K562 (cell line): ENCODE data around the gene PCK2. TPM values are rescaled to one million over a fixed set of nuclear protein-coding genes. Genes with fewer than 3 reads are reported as not detected.

Experiments used
- C11orf30 ChIP-seq: fragments of 450-650 bp; IDR thresholded peaks from 2 replicates; pipeline ENCODE4 v1.6.1; 2016; ENCODE audit warnings: low read depth, mild to moderate bottlenecking
- DDX20 ChIP-seq: fragments of 450-650 bp; IDR thresholded peaks from 2 replicates; pipeline ENCODE4 v1.6.1; 2016; ENCODE audit warnings: missing genetic modification characterization, low read depth, mild to moderate bottlenecking, missing compliant biosample characterization, moderate library complexity
- ELF4 ChIP-seq: fragments of 450-650 bp; formaldehyde crosslinking; IDR thresholded peaks from 2 replicates; pipeline ENCODE4 v1.4.0; 2022; ENCODE audit warnings: missing genetic modification characterization
- EP400 ChIP-seq: fragments of 450-650 bp; IDR thresholded peaks from 2 replicates; pipeline ENCODE4 v1.6.1; 2017; ENCODE audit warnings: antibody characterized with exemption, mild to moderate bottlenecking, moderate library complexity
- HCFC1 ChIP-seq: IDR thresholded peaks from 2 replicates; pipeline ENCODE4 v1.6.1; 2012; ENCODE audit warnings: low read depth, low read length, improper control_type of control experiment
- HDAC2 ChIP-seq: fragments of 450-650 bp; IDR thresholded peaks from 2 replicates; pipeline ENCODE4 v1.6.1; 2016; ENCODE audit warnings: mild to moderate bottlenecking
- KDM5B ChIP-seq: fragments of 200-600 bp; sonication (generic); IDR thresholded peaks from 2 replicates; pipeline ENCODE4 v1.6.1; 2012; ENCODE audit warnings: low read depth, mild to moderate bottlenecking, moderate library complexity, low read length, control low read depth, inconsistent platforms; ENCODE audit not compliant: insufficient replicate concordance
- NBN ChIP-seq: fragments of 450-650 bp; IDR thresholded peaks from 2 replicates; pipeline ENCODE4 v1.6.1; 2016; ENCODE audit warnings: low read depth, mild to moderate bottlenecking
- NFIC ChIP-seq: fragments of 450-650 bp; IDR thresholded peaks from 2 replicates; pipeline ENCODE4 v1.6.1; 2017; ENCODE audit warnings: mild to moderate bottlenecking, inconsistent platforms
- NFRKB ChIP-seq: fragments of 450-650 bp; IDR thresholded peaks from 2 replicates; pipeline ENCODE4 v1.6.1; 2016; ENCODE audit warnings: low read depth
- NFYB ChIP-seq: IDR thresholded peaks from 2 replicates; pipeline ENCODE4 v1.6.1; 2011; ENCODE audit warnings: mild to moderate bottlenecking, moderate library complexity; ENCODE audit not compliant: insufficient read length; ENCODE audit errors: extremely low read depth
- NR3C1 ChIP-seq: sonication (generic); formaldehyde crosslinking; IDR thresholded peaks from 2 replicates; pipeline ENCODE4 v1.8.1; 2022; ENCODE audit warnings: missing genetic modification reagents
- POLR2A ChIP-seq: fragments of 450-650 bp; conservative IDR thresholded peaks from 2 replicates; pipeline ENCODE4 v1.6.1; 2016
- POLR2AphosphoS5 ChIP-seq: IDR thresholded peaks from 2 replicates; pipeline ENCODE4 v1.6.1; 2011; ENCODE audit warnings: mild to moderate bottlenecking, low read depth, low read length, moderate library complexity; ENCODE audit not compliant: control insufficient read depth, insufficient read depth
- POLR2B ChIP-seq: fragments of 450-650 bp; IDR thresholded peaks from 2 replicates; pipeline ENCODE4 v1.6.1; 2018; ENCODE audit warnings: low read depth; ENCODE audit not compliant: partially characterized antibody
- RAD51 ChIP-seq: fragments of 450-650 bp; IDR thresholded peaks from 2 replicates; pipeline ENCODE4 v1.7.1; 2016; ENCODE audit warnings: low read depth, mild to moderate bottlenecking, borderline replicate concordance
- TAF9B ChIP-seq: fragments of 450-650 bp; IDR thresholded peaks from 2 replicates; pipeline ENCODE4 v1.6.1; 2018; ENCODE audit warnings: mild to moderate bottlenecking; ENCODE audit not compliant: partially characterized antibody
- TOE1 ChIP-seq, 2 experiments: fragments of 450-650 bp in 1 of 2; sonication (generic) in 1 of 2; formaldehyde crosslinking in 1 of 2; IDR thresholded peaks; 2 replicates each; pipeline versions ENCODE4 v1.7.1 to v1.8.0; 2016 to 2022; ENCODE audit warnings: borderline replicate concordance in 2 of 2, mild to moderate bottlenecking in 2 of 2, antibody characterized with exemption in 1 of 2, inconsistent platforms in 1 of 2, low read depth in 1 of 2, missing genetic modification reagents in 1 of 2, moderate library complexity in 1 of 2
- polyA plus RNA-seq, 8 experiments: library from polyadenylated mRNA; depleted of rRNA in 4 of 8; stranded (reverse) in 5 of 8; unstranded in 3 of 8; fragments of >200 nt; fragmentation: Nextera tagmentation in 2 of 8; fragmentation: Illumina TruSeq in 1 of 8; extraction: Ambion mirVana in 2 of 8; extraction: Trizol in 1 of 8; gene quantifications; 2 replicates each; pipeline versions ENCODE4 v1.2.1 to v1.2.3, GENCODE V29; 2011 to 2014; ENCODE audit warnings: inconsistent platforms in 1 of 8, missing spikeins in 1 of 8
- total RNA-seq, 7 experiments: library from RNA; depleted of rRNA in 6 of 7; stranded (reverse); fragments of >200 nt in 6 of 7; fragmentation: Illumina TruSeq in 2 of 7; extraction: Trizol in 2 of 7; gene quantifications; 2 replicates each; pipeline versions ENCODE4 v1.2.1 to v1.2.3, GENCODE V29; 2011 to 2021; ENCODE audit warnings: low replicate concordance in 1 of 7
- TF ChIP-seq, protein P1 (sequence below), 2 experiments: fragments of 450-650 bp; formaldehyde crosslinking in 1 of 2; IDR thresholded peaks; 2 replicates each; pipeline versions ENCODE4 v1.4.0 to v1.6.1; 2014 to 2020; ENCODE audit warnings: mild to moderate bottlenecking in 2 of 2, borderline replicate concordance in 1 of 2, low read depth in 1 of 2

PCK2 gene
- total and polyA plus RNA-seq, 9 of the 15 experiments (the other 6 are each of a cell fraction or from before 2014, with no cell fraction given): 3.3 to 60.9 (median 30.4) TPM

DNA sequence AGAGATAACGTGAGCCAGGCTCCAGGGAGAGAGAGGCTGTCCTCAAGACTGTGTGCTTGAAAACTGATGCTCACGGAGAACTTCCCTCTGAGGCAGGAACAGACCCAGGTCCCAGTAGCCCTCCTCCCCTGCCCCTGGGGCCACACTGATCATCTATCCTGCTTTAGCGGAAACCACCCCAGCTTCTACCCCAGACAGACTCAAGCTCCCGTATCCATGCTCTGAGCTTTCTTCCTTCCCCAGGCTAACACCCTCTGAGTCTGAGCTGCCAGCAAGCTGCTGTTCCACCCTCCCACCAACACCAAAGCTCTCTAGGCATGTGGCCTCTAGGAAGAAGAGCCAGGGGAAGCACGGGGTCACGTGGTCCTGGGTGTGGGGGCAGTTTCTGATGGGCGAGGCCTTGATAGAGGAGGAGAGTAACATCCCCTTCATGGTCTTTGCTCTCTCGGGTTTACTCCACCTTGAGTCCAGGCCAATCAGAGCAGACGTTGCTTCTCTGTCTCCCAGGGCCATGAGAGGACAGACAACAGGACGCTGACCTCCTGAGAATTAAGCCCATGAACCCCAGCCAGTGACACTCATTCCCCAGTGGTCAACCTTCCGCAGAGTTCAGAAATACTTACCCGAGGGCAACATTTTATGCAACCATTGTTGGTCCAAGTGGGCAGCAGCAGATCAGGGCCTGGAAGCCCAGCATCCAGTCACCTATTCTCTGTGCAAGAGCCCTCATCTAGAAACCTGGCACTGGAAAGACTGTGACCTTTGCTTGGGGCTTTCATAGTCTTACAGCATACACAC is 1.4 kb downstream of the PCK2 start (continued):
- no peak for TF ChIP-seq DDX20 (tag)
- peak; percentile 93 for TF ChIP-seq POLR2A
- peak; percentile 83 for TF ChIP-seq POLR2B
- no peak for TF ChIP-seq ELF4 (CRISPR knock-in tag)
- TF ChIP-seq RAD51: peak; percentile 96
- peak; percentile 22; the same call in 1 of the 2 replicates for TF ChIP-seq NFIC
- 0 out of 2 replicates have a peak, but pooled peaks have one; percentile 24 for TF ChIP-seq HDAC2
- no peak for TF ChIP-seq NR3C1
- peak; percentile 28; the same call in 1 of the 2 replicates for TF ChIP-seq NFRKB
- no peak for TF ChIP-seq C11orf30
- peak; percentile 83 for TF ChIP-seq KDM5B
- TF ChIP-seq, protein P1, sequence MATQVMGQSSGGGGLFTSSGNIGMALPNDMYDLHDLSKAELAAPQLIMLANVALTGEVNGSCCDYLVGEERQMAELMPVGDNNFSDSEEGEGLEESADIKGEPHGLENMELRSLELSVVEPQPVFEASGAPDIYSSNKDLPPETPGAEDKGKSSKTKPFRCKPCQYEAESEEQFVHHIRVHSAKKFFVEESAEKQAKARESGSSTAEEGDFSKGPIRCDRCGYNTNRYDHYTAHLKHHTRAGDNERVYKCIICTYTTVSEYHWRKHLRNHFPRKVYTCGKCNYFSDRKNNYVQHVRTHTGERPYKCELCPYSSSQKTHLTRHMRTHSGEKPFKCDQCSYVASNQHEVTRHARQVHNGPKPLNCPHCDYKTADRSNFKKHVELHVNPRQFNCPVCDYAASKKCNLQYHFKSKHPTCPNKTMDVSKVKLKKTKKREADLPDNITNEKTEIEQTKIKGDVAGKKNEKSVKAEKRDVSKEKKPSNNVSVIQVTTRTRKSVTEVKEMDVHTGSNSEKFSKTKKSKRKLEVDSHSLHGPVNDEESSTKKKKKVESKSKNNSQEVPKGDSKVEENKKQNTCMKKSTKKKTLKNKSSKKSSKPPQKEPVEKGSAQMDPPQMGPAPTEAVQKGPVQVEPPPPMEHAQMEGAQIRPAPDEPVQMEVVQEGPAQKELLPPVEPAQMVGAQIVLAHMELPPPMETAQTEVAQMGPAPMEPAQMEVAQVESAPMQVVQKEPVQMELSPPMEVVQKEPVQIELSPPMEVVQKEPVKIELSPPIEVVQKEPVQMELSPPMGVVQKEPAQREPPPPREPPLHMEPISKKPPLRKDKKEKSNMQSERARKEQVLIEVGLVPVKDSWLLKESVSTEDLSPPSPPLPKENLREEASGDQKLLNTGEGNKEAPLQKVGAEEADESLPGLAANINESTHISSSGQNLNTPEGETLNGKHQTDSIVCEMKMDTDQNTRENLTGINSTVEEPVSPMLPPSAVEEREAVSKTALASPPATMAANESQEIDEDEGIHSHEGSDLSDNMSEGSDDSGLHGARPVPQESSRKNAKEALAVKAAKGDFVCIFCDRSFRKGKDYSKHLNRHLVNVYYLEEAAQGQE (IDR thresholded peaks at IDR 0.05; ENCODE audit: borderline replicate concordance): peak; percentile 55
- TF ChIP-seq, protein P1 (CRISPR knock-in tag; IDR thresholded peaks at IDR 0.05; ENCODE audit: low read depth): no peak
- TF ChIP-seq POLR2AphosphoS5: peak; percentile 85
- 0 out of 2 replicates have a peak, but pooled peaks have one; percentile 42 for TF ChIP-seq NBN
- TF ChIP-seq NFYB: peak; percentile 40
- peak; percentile 70; the same call in 1 of the 2 replicates for TF ChIP-seq EP400
- TF ChIP-seq TAF9B: peak; percentile 87
- no peak for TF ChIP-seq HCFC1
- TF ChIP-seq TOE1 (IDR thresholded peaks at IDR 0.05; ENCODE audit: borderline replicate concordance): peak; percentile 96
- TF ChIP-seq TOE1 (CRISPR knock-in tag; IDR thresholded peaks at IDR 0.05; ENCODE audit: borderline replicate concordance, low read depth): no peak
